Naive thymus-derived CD4-positive, alpha-beta T cell (primary cell): ENCODE data around the gene PEF1. TPM values are rescaled to one million over a fixed set of nuclear protein-coding genes. Genes with fewer than 3 reads are reported as not detected.

Experiments used
- ATAC-seq: fragments of 150-1000 bp; cut with Tn5 transposase; 2 replicates; pipeline ENCODE4 v1.10.0; 2021; ENCODE audit warnings: mild to moderate bottlenecking, moderate library complexity
- CTCF ChIA-PET: fragments of 350-600 bp; sonication (Branson Sonifier 250); formaldehyde crosslinking; loops from one replicate; lab custom pipeline; 2021; ENCODE audit warnings: antibody characterized with exemption; lab: Charles Lee
- POLR2A ChIA-PET: fragments of 350-600 bp; sonication (Branson Sonifier 250); formaldehyde crosslinking; loops from one replicate; lab custom pipeline; 2021; ENCODE audit warnings: antibody characterized with exemption, inconsistent platforms; lab: Charles Lee
- DNase-seq, 9 donors: peaks; one replicate each; pipeline versions ENCODE4 v3.0.0 to v3.0.0-alpha.2; 2020 to 2022; ENCODE audit warnings: mixed read lengths in 1 of 9
- H3K27ac ChIP-seq: one replicate; pipeline ENCODE4 v1.7.0; 2013; ENCODE audit warnings: mild to moderate bottlenecking, low read depth, low read length, moderate library complexity
- H3K27me3 ChIP-seq, 2 donors: one replicate each; pipeline ENCODE4 v1.7.0; 2013; ENCODE audit warnings: low read length in 2 of 2, mild to moderate bottlenecking in 2 of 2, moderate library complexity in 2 of 2; ENCODE audit not compliant: control insufficient read depth in 2 of 2, insufficient read depth in 2 of 2
- H3K36me3 ChIP-seq, 3 experiments: 1 replicate in 2 of 3; 2 replicates in 1 of 3; pipeline ENCODE4 v1.7.0; 2013; ENCODE audit warnings: low read length in 3 of 3, mild to moderate bottlenecking in 3 of 3, moderate library complexity in 1 of 3; ENCODE audit not compliant: insufficient read depth in 3 of 3, control insufficient read depth in 2 of 3
- H3K4me1 ChIP-seq, 2 donors: one replicate each; pipeline ENCODE4 v1.7.0; 2013; ENCODE audit warnings: low read length in 2 of 2, mild to moderate bottlenecking in 2 of 2, moderate library complexity in 1 of 2; ENCODE audit not compliant: control insufficient read depth in 2 of 2, insufficient read depth in 2 of 2
- H3K4me3 ChIP-seq: 2 replicates; pipeline ENCODE4 v1.7.0; 2013; ENCODE audit warnings: mild to moderate bottlenecking, low read length
- H3K9me3 ChIP-seq, 3 experiments: 1 replicate in 2 of 3; 2 replicates in 1 of 3; pipeline ENCODE4 v1.7.0; 2013; ENCODE audit warnings: low read length in 3 of 3; ENCODE audit not compliant: control insufficient read depth in 2 of 3
- H3K27ac Mint-ChIP-seq, 9 donors: one replicate each; pipeline ENCODE4 v1.8.0; 2020 to 2022; ENCODE audit warnings: mixed read lengths in 9 of 9, mild to moderate bottlenecking in 8 of 9, moderate library complexity in 5 of 9, inconsistent platforms in 2 of 9
- H3K27me3 Mint-ChIP-seq, 5 donors: one replicate each; pipeline ENCODE4 v1.8.0; 2021 to 2022; ENCODE audit warnings: mixed read lengths in 5 of 5, mild to moderate bottlenecking in 1 of 5
- H3K36me3 Mint-ChIP-seq, 5 donors: one replicate each; pipeline ENCODE4 v1.8.0; 2020 to 2022; ENCODE audit warnings: mixed read lengths in 5 of 5, mild to moderate bottlenecking in 3 of 5, inconsistent platforms in 1 of 5
- H3K4me1 Mint-ChIP-seq, 7 donors: one replicate each; pipeline ENCODE4 v1.8.0; 2020 to 2022; ENCODE audit warnings: mixed read lengths in 7 of 7, mild to moderate bottlenecking in 3 of 7, inconsistent platforms in 1 of 7
- H3K4me3 Mint-ChIP-seq, 10 donors: one replicate each; pipeline ENCODE4 v1.8.0; 2020 to 2022; ENCODE audit warnings: mild to moderate bottlenecking in 10 of 10, mixed read lengths in 10 of 10, moderate library complexity in 6 of 10, inconsistent platforms in 2 of 10
- H3K9me3 Mint-ChIP-seq, 11 donors: one replicate each; pipeline ENCODE4 v1.8.0; 2020 to 2022; ENCODE audit warnings: mixed read lengths in 11 of 11, mild to moderate bottlenecking in 4 of 11, inconsistent platforms in 1 of 11, moderate library complexity in 1 of 11
- intact Hi-C, 2 donors: fragments of 100-400 bp; cut with micrococcal nuclease; formaldehyde crosslinking; loops; one replicate each; pipeline ENCODE4 v1.15.1; 2023
- polyA plus RNA-seq, 2 donors: library from polyadenylated mRNA; unstranded; fragments of 300-500 nt; fragmentation: Illumina TruSeq; gene quantifications; one replicate each; pipeline ENCODE4 v1.2.3, GENCODE V29; 2021
- total RNA-seq, 6 experiments: library from RNA in 5 of 6; stranded (reverse) in 5 of 6; gene quantifications; 1 replicate in 5 of 6; 2 replicates in 1 of 6; pipeline ENCODE4 v1.2.3 and lab custom pipeline; 2021 to 2026

The PEF1 gene
- total and polyA plus RNA-seq, 7 experiments from 2014 or later, result 37.7 to 87.7 (median 45.5) TPM

GRCh38 chr1:31618916-31619846 lies 25.5 kb downstream of the PEF1 start:
- H3K9me3 ChIP-seq, result no peaks in the 10 kb centered on the region
- ChIA-PET CTCF (interaction anchor here (0.9 to 1.4 kb wide), 2 partner anchors 10 to 14 kb away, joined by 3 read pairs; no protein-coding TSS in a partner anchor), POLR2A (interaction anchor here (0.5 kb wide), 1 partner anchor 234 kb away, joined by 4 read pairs; no protein-coding TSS in a partner anchor)
- no peak overlapping the region for H3K27ac ChIP-seq
- no peak for DNase-seq
- peaks cover 0 to 3% of the 10 kb centered on the region in 2 donors for H3K27me3 ChIP-seq
- intact Hi-C loops, result loop anchor here in 1 of 2 donors (1.0 kb wide), 1 partner anchor 55 kb away; no protein-coding TSS in a partner anchor
- no peak for ATAC-seq
- no peak overlapping the region for H3K4me3 ChIP-seq
- H3K4me3 Mint-ChIP-seq, result peak overlapping the region in 4 of 10 donors; percentile 12 to 64 (median 59)
- H3K27me3 Mint-ChIP-seq, result peaks cover 29 to 37% (median 30%) of the 10 kb centered on the region in 5 donors
- H3K9me3 Mint-ChIP-seq, result no peaks in the 10 kb centered on the region
- no peaks in the 10 kb centered on the region for H3K4me1 ChIP-seq
- H3K27ac Mint-ChIP-seq, result no peak overlapping the region
- H3K4me1 Mint-ChIP-seq, result peaks cover 0 to 10% (median 6%) of the 10 kb centered on the region in 7 donors
- H3K36me3 ChIP-seq, result no peaks in the 10 kb centered on the region
- peaks cover 0 to 6% (median 0%) of the 10 kb centered on the region in 5 donors for H3K36me3 Mint-ChIP-seq

GRCh38 chr1:31617916-31618746 lies 26.5 kb downstream of the PEF1 start:
- Histone ChIP-seq H3K4me1 (no peaks in the 10 kb centered on the region), H3K36me3 (no peaks in the 10 kb centered on the region), H3K9me3 (no peaks in the 10 kb centered on the region), H3K27me3 (peaks cover 0 to 3% of the 10 kb centered on the region in 2 donors), H3K27ac (no peak overlapping the region), H3K4me3 (peak overlapping the region; percentile 24)
- Mint-ChIP-seq H3K9me3 (no peaks in the 10 kb centered on the region), H3K36me3 (no peaks in the 10 kb centered on the region), H3K4me1 (peaks cover 0 to 10% (median 5%) of the 10 kb centered on the region in 7 donors), H3K27me3 (peaks cover 29 to 37% (median 30%) of the 10 kb centered on the region in 5 donors), H3K27ac (no peak overlapping the region), H3K4me3 (peak overlapping the region in 7 of 10 donors; percentile 33 to 63 (median 51))
- intact Hi-C loops, result loop anchor here in 1 of 2 donors (1.0 kb wide), 1 partner anchor 54 kb away; no protein-coding TSS in a partner anchor
- DNase-seq (peak in 8 of 9 donors; percentile 22 to 46 (median 36)), ATAC-seq (peak; percentile 77)
- ChIA-PET POLR2A (interaction anchor here (0.5 kb wide), 1 partner anchor 235 kb away, joined by 4 read pairs; no protein-coding TSS in a partner anchor), CTCF (interaction anchor here (0.9 to 1.4 kb wide), 2 partner anchors 9 to 15 kb away, joined by 3 read pairs; no protein-coding TSS in a partner anchor)

- no peak for DNase-seq
- H3K4me3 Mint-ChIP-seq, result peak within 1 kb of the TSS; percentile 29 to 86 (median 74)
- Histone ChIP-seq H3K36me3 (no peaks in the 10 kb centered on the region), H3K27ac (no peak within 1 kb of the TSS), H3K4me3 (peak within 1 kb of the TSS; percentile 24), H3K27me3 (peaks cover 0 to 3% of the 10 kb centered on the region in 2 donors), H3K4me1 (no peaks in the 10 kb centered on the region), H3K9me3 (no peaks in the 10 kb centered on the region)
- intact Hi-C loops, result no loop called here
- CTCF ChIA-PET, result interaction anchor here (1.4 kb wide), 1 partner anchor 8 kb away, joined by 3 read pairs; no protein-coding TSS in a partner anchor
- H3K27me3 Mint-ChIP-seq, result peaks cover 29 to 37% (median 33%) of the 10 kb centered on the region in 5 donors
- ATAC-seq, result peak; percentile 18
- POLR2A ChIA-PET, result no interaction called here
- H3K9me3 Mint-ChIP-seq, result no peaks in the 10 kb centered on the region
- H3K36me3 Mint-ChIP-seq, result no peaks in the 10 kb centered on the region
- H3K4me1 Mint-ChIP-seq, result peaks cover 0 to 10% (median 5%) of the 10 kb centered on the region in 7 donors
- peak within 1 kb of the TSS in 1 of 9 donors; percentile 59 for H3K27ac Mint-ChIP-seq
These were observed 27.3 kb downstream of the PEF1 start, which contains the start of gene HCRTR1 for GRCh38 chr1:31617218-31617915. Gene HCRTR1 (plus strand): TSS chr1:31617689. CDS start chr1:31619193, 1,504 bp downstream.

GRCh38 chr1:31615939-31616338 lies 28.7 kb downstream of the PEF1 start:
- H3K27me3 Mint-ChIP-seq, result peaks cover 29 to 37% (median 33%) of the 10 kb centered on the region in 5 donors
- POLR2A ChIA-PET, result no interaction called here
- no peak overlapping the region for H3K27ac ChIP-seq
- H3K9me3 ChIP-seq, result no peaks in the 10 kb centered on the region
- H3K36me3 ChIP-seq, result no peaks in the 10 kb centered on the region
- ATAC-seq, result no peak
- no peak for DNase-seq
- H3K4me3 ChIP-seq, result no peak overlapping the region
- CTCF ChIA-PET, result no interaction called here
- peaks cover 0 to 3% of the 10 kb centered on the region in 2 donors for H3K27me3 ChIP-seq
- no peaks in the 10 kb centered on the region for H3K9me3 Mint-ChIP-seq
- intact Hi-C loops, result no loop called here
- H3K4me1 Mint-ChIP-seq, result peaks cover 0 to 10% (median 5%) of the 10 kb centered on the region in 7 donors
- no peak overlapping the region for H3K4me3 Mint-ChIP-seq
- H3K27ac Mint-ChIP-seq, result no peak overlapping the region
- no peaks in the 10 kb centered on the region for H3K36me3 Mint-ChIP-seq
- no peaks in the 10 kb centered on the region for H3K4me1 ChIP-seq

GRCh38 chr1:31615414-31615813 lies 29.3 kb downstream of the PEF1 start:
- POLR2A ChIA-PET, result no interaction called here
- Histone ChIP-seq H3K36me3 (no peaks in the 10 kb centered on the region), H3K27me3 (peaks cover 0 to 3% of the 10 kb centered on the region in 2 donors), H3K4me3 (no peak overlapping the region), H3K9me3 (no peaks in the 10 kb centered on the region), H3K4me1 (no peaks in the 10 kb centered on the region), H3K27ac (no peak overlapping the region)
- intact Hi-C loops, result no loop called here
- Mint-ChIP-seq H3K9me3 (no peaks in the 10 kb centered on the region), H3K4me3 (no peak overlapping the region), H3K4me1 (peaks cover 0 to 10% (median 5%) of the 10 kb centered on the region in 7 donors), H3K36me3 (no peaks in the 10 kb centered on the region), H3K27ac (no peak overlapping the region), H3K27me3 (peaks cover 30 to 37% (median 33%) of the 10 kb centered on the region in 5 donors)
- ATAC-seq (no peak), DNase-seq (no peak)
- CTCF ChIA-PET, result no interaction called here
